Measurements from ENCODE around the gene PRKAA1.
"Not testable (repeated sequence)": the region's sequence is repeated elsewhere in the genome, so short reads cannot be mapped to it uniquely, and the experiment has no call there.

Gene PRKAA1

DNA sequence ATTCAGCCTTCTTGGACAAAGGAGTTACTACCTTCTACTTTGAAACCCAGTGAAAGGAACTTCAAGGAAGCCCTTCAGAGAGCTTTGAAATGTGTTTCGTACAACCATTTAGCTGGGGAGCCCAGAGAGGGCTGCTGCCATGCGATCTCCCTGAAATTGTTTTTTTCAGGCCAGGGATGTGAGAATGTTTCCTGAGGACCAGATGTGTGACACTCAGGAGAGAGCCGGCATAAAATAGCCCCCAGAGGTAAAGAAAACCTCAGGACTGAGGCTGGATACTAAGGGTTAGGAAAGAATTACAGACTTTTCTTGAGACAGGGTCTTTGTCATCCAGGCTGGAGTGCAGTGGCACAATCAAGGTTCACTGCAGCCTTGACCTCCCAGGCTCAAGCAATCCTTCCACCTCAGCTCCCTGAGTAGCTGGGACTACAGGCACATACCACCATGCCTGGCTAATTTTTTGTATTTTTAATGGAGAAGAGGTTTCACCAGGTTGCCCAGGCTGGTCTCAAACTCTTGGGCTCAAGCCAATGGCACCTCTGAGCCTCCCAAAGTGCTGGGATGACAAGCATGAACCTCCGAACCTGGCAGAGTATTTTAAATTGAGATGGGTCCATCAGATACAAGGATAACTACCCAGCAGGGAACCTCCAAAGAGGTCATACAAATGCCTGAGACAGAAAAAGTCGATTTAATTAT, 28.5 kb upstream of the PRKAA1 start:
- DNase-seq (ENCODE audit: low read depth in 2 of 2) = no peak

DNA sequence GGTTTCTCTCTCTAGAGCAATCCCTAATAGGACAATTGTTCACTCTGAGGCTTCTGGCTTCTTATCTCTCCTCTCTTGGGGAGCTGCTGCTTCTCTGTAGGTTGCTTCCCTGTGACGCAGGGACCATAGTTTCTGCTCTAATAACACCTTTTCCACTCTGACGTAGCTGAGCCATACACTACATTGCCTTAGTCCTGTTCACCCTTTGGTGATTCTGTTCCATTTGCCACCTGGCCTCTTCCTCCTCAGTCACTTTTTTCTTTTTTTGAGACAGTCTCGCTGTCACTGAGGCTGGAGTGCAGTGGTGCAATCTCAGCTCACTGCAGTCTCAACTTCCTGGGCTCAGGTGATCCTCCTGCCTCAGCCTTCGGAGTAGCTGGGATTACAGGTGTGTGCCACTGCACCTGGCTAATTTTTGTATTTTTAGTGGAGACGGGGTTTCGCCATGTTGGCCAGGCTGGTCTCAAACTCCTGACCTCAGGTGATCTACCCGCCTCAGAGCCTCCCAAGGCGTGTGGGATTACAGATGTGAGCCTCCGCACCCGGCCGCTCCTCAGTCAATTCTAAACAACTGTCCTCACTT, 27.4 kb upstream of the PRKAA1 start:
- not testable (repeated sequence) for DNase-seq (ENCODE audit: low read depth in 2 of 2)

DNA sequence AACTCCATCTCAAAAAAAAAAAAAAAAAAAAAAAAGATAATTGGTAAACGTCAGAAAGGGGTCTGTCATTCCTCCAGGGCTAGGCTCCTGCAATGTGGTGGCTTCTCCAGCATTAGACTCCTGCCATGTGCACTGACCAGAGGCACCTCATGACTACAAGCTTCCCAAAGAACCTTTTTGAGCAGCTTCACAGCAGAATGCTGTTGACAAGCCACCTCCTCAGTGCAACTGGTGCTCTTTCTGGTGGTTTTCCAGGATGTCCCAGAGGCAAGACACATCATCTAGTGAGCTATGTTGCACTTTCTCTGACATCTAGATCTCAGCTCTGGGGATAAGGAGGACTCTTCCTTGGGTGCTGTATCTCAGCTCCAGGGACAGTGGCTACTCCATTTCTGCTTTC, 25.3 kb upstream of the PRKAA1 start:
- DNase-seq (ENCODE audit: low read depth in 2 of 2) = no peak

DNA sequence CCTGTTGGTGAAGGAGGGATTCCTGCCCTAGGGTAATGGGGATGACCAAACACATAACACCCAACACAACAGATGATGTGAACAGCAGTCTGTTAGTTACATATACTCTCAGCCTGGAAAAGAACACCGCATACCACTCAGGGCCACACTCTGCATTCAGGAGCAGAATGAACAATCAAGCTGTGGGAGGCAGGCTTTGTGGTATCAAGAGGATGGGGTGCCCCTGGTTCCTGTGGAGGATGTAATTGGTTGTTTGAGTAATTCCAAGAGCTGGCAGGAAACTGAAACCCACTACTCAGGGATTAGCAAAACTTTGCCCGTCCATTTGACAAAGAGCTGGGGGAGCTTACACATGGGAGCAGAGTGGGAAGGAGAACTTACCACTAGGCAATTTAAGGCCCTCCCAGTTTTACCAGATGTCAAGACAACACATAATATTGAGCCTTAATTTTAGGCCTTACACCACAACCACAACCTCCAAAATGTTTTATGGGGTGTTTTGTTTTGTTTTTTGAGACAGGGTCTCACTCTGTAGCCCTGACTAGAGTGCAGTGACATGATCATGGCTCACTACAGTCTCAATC, 15.6 kb upstream of the PRKAA1 start:
- DNase-seq (ENCODE audit: low read depth in 2 of 2) = no peak

DNA sequence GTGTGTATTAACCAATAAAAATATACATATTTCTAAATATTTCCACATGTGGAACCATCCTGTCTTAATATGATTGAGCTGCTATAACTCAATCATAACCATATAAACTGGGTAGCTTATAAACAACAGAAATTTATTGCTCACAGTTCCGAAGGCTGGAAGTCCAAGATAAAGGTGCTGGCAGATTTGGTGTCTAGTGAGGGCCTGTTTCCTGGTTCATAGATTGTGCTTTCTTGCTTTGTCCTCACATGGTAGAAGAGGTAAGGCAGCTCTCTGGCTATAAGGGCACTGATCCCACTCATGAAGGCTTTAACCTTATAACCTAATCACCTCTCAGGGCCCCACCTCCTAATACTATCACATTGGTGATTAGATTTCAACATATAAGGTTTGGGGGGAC, 14.0 kb upstream of the PRKAA1 start:
- no peak for DNase-seq (ENCODE audit: low read depth in 2 of 2)

DNA sequence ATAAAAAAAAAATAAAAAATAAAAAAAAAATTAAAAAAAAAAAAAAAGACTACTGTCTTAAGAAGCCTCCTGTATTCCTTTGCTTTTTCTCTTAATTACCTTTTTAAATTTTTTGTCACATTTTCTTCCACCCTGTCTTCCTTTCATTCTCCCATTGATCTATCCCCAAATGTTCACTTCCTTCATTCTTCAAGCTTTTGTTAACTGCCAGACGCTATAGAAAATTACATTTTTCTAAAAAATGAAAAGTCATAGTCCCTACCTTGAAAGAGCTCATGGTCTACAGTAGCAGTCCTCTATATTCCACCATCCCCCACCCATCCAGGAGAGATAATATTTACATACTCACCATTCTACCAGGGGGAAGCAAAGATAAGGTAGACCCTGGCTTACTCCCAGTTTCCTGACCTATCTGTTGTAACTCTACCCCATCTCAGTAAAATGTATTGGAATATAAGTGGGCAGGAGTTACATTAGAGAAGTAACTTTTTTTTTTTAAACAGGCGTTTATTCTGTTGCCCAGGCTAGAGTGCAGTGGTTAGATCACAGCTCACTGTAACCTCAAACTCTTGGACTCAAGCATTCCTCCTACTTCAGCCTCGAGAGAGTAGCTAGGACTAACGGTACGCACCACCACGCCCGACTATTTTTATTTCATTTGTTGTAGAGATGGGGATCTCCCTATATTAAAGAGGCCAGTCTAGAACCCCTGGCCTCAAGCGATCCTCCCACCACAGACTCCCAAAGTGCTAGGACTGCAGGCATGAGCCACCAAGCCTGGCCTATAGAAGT, 3.8 kb upstream of the PRKAA1 start:
- DNase-seq (ENCODE audit: low read depth in 2 of 2) = no peak

DNA sequence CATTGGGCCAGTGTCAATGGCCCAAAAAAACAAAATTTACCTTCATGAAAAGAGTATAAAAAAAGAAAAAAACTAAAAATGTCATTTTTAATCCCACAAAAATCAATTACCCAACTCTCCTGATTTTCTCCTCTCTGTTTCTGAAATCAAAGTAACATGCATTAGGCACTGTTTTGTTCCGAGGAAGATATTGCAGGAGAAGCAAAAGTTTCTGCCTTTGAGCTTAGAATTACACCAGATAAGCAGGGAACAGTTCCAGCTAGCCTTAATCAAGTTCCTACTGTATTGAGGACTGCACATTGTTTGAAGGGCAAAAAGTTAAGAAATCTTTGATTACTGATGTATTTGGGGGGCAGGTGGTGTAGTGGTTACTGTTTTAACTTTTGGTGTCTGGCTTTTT, 1.1 kb upstream of the PRKAA1 start:
- no peak for DNase-seq (ENCODE audit: low read depth in 2 of 2)

DNA sequence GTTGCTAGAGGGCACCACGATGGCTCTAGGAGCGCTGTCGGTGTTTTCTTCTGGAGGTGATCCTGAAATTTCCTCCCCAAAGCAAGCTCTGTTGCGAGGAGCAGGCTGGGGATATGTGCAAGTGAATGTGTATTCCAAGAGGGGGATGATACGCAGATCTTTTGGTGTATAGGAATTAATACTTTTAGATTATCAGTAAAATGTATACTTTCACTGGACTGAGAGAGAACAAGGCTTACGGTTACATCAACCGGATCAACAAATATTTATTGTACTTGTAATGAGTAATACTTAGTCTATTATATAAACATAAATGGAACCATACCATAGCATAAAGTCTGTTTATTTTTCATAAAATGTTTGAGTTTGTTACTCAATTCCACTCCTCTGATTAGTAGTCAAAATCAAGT, 632 bp upstream of the PRKAA1 start:
- DNase-seq (ENCODE audit: low read depth in 2 of 2) = no peak

DNA sequence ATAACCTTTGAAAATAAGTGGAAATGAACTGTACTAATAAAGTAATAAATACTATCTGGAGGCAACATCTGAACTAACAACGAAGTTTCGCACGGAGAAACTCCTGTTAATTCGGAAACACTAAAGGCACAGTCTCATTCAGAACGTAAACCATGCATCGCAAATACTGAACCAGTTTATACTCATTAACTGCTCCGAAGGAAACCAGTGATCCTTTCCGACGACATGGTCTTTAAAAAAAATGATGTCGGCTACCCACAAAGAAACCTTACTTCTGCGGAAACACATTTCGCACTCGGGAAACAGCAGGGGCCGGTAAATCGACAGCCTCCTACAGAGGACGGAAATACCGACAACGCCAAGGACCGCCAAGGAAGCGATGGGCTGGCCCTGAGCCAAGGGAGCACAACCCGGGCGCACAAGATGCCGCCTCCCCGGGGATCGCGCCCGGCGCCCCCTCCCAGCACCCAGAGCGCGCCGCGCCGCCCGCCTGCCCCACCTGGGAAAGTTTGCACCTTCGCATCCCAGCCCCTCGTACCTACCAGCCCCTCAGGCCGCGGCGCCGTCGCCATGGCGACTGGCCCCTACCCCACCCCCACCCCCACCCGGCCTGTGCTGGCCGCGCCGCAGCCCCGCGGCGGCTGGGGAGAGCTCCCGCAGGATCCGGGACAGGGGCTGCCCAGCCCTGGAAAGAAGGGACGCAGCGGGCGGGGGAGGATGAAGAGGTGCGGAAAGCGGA, 732 bp downstream of the PRKAA1 start:
- peak; percentile 48 to 69 for DNase-seq (ENCODE audit: low read depth in 2 of 2)

DNA sequence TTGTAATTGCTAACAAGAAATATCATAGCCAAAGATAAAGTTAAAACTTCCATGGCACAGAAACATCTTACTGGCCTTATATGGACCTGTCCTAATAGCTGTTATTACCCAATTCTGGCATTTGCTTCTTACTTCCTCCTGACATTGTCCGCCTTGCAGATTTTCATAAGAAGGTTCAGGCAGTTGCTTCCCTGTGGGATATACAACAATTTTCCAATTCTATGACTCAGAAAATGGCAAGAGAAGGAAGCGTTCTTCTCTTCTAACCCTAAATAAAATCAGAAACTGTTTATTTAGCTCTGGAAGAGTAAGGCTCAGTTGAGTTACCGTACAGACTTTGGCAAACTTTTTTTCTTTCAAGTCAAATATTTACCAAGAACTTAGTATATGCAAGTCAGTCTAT, 1.7 kb downstream of the PRKAA1 start:
- no peak for DNase-seq (ENCODE audit: low read depth in 2 of 2)

DNA sequence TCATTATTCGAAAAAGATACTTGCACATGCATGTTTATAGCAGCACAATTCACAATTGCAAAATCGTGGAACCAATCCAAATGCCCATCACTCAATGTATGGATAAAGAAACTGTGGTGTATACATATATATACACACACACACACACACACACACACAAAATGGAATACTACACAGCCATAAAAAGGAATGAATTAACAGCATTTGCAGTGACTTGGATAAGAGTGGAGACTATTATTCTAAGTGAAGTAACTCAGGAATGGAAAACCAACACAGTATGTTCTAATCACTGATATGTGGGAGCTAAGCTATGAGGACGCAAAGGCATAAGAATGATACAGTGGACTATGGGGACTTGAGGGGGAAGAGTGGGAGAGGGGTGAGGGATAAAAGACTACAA, 3.3 kb downstream of the PRKAA1 start:
- not testable (repeated sequence) for DNase-seq (ENCODE audit: low read depth in 2 of 2)

DNA sequence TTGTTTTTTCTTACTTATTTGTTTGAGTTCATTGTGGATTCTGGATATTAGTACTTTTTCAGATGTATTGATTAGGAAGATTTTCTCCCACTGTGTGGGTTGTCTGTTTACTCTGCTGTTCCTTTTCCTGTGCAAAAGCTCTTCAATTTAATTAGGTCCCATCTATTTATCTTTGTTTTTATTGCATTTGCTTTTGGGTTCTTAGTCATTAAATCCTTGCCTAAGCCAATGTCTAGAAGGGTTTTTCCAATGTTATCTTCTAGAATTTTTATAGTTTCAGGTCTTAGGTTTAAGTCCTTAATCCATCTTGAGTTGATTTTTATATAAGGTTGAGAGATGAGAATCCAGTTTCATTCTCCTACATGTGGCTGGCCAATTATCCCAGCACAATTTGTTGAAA, 3.8 kb downstream of the PRKAA1 start:
- DNase-seq (ENCODE audit: low read depth in 2 of 2) = not testable (repeated sequence)

DNA sequence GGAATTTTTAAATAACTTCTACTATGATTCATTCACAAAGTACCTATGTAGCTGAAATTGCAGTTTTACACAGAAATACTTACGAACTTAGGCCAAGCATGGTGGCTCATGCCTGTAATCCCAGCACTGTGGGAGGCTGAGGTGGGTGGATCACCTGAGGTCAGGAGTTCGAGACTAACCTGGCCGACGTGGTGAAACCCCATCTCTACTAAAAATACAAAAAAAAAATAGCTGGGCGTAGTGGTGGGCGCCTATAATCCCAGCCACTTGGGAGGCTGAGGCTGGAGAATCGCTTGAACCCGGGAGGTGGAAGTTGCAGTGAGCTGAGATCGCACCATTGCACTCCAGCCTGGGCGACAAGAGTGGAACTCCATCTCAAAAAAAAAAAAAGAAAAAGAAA, 5.5 kb downstream of the PRKAA1 start:
- not testable (repeated sequence) for DNase-seq (ENCODE audit: low read depth in 2 of 2)

DNA sequence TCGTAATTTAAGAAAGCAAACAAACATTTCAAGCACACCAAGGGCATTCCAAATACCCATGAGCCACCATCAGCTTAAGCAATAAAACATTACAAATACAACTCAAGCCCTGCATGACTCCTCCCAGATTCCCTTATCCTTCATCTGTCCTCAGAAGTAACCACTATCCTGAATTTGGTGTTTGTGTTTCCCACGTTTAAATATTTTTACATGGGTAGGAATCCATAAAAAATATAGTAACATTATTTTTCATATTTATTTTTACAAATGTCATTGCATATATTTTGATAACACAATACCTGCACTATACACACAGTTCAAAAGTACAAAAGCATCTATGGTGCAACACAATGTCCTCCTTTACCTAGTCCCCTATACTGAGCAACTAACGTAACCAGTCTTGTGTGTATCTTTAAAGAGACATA, 6.4 kb downstream of the PRKAA1 start:
- DNase-seq (ENCODE audit: low read depth in 2 of 2) = no peak

DNA sequence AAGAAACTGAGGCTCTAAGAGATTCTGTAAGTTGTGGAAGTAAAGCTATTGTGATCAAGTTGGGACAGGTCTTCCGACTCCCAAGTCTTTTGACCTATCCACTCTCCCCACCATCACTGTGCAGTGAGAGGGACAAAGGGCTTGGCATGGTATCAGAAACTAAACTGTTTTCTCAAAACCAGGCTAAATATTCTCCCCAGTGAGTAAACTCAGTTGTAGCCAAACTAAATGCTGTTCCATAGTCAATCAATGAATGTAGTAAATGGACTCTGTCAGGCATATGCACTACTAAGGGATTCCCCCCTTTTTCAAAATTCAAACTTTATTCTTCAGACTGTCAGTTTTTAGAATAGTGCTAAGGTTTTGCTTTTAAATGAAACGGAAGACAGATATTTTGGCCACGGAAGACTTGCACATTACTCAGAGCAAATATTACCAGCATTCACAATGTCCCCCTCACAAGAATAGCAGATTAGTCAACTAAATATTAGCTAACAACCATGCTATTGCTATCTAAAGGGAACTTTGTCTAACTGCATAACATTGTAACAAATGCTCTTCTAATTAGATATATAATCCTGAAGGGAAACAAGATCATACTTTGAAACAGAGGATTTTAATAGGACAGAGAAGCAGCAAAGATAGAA, 7.1 kb downstream of the PRKAA1 start:
- DNase-seq (ENCODE audit: low read depth in 2 of 2) = no peak

DNA sequence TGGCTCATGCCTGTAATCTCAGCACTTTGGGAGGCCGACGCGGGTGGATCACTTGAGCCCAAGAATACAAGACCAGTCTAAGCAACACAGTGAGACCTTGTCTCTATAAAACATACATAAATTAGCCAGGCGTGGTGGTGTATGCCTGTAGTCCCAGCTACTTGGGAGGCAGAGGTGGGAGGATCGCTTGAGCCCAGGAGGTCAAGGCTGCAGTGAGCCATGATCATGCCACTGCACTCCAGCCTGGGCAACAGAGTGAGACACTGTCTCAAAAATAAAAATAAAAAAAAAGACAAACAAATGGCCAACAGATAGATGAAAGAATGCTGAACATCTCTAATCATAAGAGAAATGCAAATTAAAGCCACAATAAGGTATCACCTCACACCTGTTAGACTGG, 9.2 kb downstream of the PRKAA1 start:
- not testable (repeated sequence) for DNase-seq (ENCODE audit: low read depth in 2 of 2)

DNA sequence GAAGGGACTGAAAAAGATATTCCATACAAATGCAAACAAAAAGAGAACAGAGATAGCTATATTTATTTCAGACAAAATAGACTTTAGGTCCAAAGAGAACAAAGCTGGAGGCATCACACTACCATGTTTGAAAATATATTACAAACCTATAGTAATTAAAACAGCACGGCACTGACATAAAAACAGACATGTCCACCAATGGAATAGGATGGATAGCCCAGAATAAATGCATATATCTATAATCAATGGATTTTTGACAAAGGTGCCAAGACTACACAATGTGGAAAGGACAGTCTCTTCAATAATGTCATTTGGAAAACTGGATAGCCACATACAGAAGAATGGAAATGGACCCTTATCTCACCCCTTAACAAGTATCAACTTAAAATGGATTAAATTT, 10.2 kb downstream of the PRKAA1 start:
- no peak for DNase-seq (ENCODE audit: low read depth in 2 of 2)

DNA sequence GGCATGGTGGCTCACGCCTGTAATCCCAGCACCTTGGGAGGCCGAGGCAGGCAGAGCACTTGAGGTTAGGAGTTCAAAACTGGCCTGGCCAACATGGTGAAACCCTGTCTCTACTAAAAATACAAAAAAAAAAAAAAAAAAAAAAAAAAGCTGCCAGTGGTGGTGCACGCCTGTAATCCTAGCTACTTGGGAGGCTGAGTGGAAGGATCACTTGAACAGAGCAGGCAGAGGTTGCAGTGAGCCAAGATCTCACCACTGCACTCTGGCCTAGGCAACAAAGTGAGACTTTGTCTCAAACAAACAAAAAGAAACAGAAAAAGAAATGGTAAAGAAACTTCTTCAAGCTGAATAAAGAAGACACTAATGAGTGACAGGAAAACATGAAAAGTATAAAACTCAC, 11.5 kb downstream of the PRKAA1 start:
- not testable (repeated sequence) for DNase-seq (ENCODE audit: low read depth in 2 of 2)

DNA sequence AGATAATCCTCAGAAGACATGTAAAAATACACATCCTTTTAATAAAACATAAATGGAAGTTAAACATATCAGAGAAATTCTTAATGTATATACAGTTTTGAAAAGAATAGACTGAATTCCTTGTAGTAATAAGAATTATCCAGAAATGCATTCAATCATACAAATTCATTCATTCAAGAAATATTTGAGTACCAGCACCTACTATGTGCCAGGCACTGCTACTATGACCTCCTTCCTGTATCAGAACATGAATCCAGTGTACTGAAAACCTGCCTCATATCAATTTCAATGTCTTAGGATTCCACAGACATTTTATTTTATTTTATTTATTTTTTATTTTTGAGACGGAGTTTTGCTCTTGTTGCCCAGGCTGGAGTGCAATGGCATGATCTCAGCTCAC, 13.3 kb downstream of the PRKAA1 start:
- no peak for DNase-seq (ENCODE audit: low read depth in 2 of 2)

DNA sequence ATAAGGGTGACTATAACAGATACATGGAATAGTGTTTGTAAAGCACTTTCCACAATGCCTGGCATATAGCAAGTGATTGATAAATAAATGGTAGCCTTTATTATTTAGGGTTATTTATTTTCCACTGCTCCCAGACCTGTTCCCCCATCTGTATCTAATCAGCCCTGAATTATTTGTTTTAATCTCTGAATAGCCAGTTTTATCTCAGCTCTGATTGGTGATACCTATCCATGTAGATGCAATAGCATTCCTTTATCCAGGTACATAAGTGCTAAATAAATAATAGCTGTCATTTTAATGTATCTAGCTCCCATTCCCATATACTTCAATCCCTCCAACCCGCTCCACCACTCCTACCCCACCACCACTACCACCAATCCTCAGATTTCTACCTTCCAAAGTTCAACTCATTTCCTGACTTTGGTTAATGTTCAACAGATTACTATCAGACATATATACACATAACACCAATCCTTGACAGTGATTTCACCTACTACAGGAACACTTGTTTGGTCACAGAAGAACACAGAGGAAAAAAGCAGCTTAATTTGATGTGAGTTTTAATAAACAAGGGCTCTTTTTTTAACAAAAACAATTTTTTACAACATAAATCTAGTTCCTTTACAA, 14.0 kb downstream of the PRKAA1 start:
- DNase-seq (ENCODE audit: low read depth in 2 of 2) = no peak

DNA sequence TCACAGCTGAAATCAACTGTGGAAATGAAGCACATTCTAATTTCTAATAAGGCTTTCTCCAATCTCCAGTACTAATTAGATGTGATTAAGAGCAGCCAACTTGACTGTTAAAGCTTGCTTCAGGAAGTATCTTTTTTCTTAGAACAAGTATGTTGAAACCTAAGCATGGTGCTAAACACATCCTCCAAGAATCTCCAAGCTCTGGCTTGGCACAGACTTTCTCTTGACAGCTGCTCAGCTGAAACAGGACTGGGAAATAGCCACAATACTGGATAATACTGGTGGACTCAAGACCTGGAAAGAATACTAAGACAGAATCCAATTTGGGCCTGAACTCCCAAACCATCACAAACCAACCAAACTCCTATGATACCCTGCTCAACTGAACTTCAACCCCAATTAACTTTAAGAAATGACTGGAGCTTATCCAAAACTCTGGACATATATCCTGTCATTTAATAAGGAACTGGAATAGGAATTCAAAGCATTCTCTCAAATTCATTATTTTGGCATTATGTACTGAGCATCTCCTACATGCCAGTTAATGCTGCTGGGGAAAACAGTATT, 16.2 kb downstream of the PRKAA1 start:
- DNase-seq (ENCODE audit: low read depth in 2 of 2) = no peak

Data from activated CD4-positive, alpha-beta T cell treated with anti-CD3 and anti-CD28 coated beads for 24 hours (primary cell).